Activated T-helper 2 cell treated with anti-CD3 and anti-CD28 coated beads, Interferon-gamma antibody, Interleukin-2, Interleukin-4, amounts not matched to agents 10 μg/mL and 5 μg/mL and 100 μg/mL, durations not matched to agents 14 hours and 24 hours and 36 hours (primary cell): ENCODE data around the gene MRPL22. TPM values are rescaled to one million over a fixed set of nuclear protein-coding genes. Genes with fewer than 3 reads are reported as not detected.

Experiments
- DNase-seq: peaks from one replicate; pipeline ENCODE4 v3.0.0; 2021; ENCODE audit warnings: low spot score
- H3K27ac Mint-ChIP-seq: one replicate; pipeline ENCODE4 v1.8.0; 2021; ENCODE audit warnings: mixed read lengths
- H3K27me3 Mint-ChIP-seq: one replicate; pipeline ENCODE4 v1.8.0; 2021; ENCODE audit warnings: low read depth, mixed read lengths
- H3K36me3 Mint-ChIP-seq: one replicate; pipeline ENCODE4 v1.8.0; 2021; ENCODE audit warnings: low read depth, mixed read lengths
- H3K4me1 Mint-ChIP-seq: one replicate; pipeline ENCODE4 v1.8.0; 2021; ENCODE audit warnings: low read depth, mixed read lengths
- H3K4me3 Mint-ChIP-seq: one replicate; pipeline ENCODE4 v1.8.0; 2021; ENCODE audit warnings: low read depth, mild to moderate bottlenecking, moderate library complexity, mixed read lengths
- H3K9me3 Mint-ChIP-seq: one replicate; pipeline ENCODE4 v1.8.0; 2021; ENCODE audit warnings: mixed read lengths
- intact Hi-C: fragments of 100-400 bp; cut with micrococcal nuclease; formaldehyde crosslinking; loops from one replicate; pipeline ENCODE4 v1.15.1; 2023
- total RNA-seq: library from RNA; stranded (reverse); gene quantifications from 2 replicates; pipeline ENCODE4 v1.2.3, GENCODE V29; 2022

The MRPL22 gene
- total RNA-seq, 1 donor from 2014 or later: 79.2 TPM

DNA sequence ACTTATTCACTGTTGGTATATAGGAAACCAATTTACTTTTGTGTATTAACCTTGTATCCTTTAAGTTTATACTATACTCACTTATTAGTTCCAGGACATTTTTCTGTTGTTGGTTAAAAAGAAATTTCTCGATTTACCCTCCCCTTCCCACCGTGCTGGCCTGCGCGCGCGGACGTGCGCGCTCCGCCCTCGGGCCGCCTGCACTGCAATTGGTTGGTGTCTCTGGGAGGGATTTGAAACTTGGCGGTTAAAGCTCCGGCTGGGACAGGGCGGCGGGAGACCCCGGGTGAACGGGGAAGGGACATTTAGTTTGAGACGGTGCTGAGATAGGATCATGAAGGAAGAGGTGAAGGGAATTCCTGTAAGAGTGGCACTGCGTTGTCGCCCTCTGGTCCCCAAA, 72.7 kb downstream of the MRPL22 start, which contains the start of gene KIF4B:
Gene KIF4B, plus strand, starts transcription at position 230 of the 400 bp plus-strand sequence. Its CDS starts 105 bp downstream, at position 335.
- Mint-ChIP-seq H3K9me3 (no peaks in the 10 kb centered on the region), H3K27ac (no peak within 1 kb of the TSS), H3K4me1 (peaks cover 8% of the 10 kb centered on the region), H3K27me3 (peaks cover 17% of the 10 kb centered on the region), H3K4me3 (no peak within 1 kb of the TSS), H3K36me3 (no peaks in the 10 kb centered on the region)
- no peak for DNase-seq
- intact Hi-C loops: no loop called here

DNA sequence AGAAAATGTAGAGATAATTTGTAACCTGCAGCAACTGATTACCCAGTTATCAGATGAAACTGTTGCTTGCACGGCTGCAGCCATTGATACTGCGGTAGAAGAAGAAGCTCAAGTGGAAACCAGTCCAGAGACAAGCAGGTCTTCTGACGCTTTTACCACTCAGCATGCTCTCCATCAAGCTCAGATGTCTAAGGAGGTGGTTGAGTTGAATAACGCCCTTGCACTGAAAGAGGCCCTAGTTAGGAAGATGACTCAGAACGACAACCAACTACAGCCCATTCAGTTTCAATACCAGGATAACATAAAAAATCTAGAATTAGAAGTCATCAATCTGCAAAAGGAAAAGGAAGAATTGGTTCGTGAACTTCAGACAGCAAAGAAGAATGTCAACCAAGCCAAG, 74.4 kb downstream of the MRPL22 start:
- H3K27ac Mint-ChIP-seq: no peak overlapping the region
- H3K36me3 Mint-ChIP-seq: no peaks in the 10 kb centered on the region
- DNase-seq: no peak
- H3K4me1 Mint-ChIP-seq: peaks cover 8% of the 10 kb centered on the region
- intact Hi-C loops: no loop called here
- no peak overlapping the region for H3K4me3 Mint-ChIP-seq
- H3K27me3 Mint-ChIP-seq: peaks cover 17% of the 10 kb centered on the region
- no peaks in the 10 kb centered on the region for H3K9me3 Mint-ChIP-seq

- Mint-ChIP-seq H3K4me3 (no peak overlapping the region), H3K4me1 (peaks cover 8% of the 10 kb centered on the region), H3K9me3 (no peaks in the 10 kb centered on the region), H3K27ac (no peak overlapping the region), H3K27me3 (peaks cover 8% of the 10 kb centered on the region), H3K36me3 (no peaks in the 10 kb centered on the region)
- intact Hi-C loops: no loop called here
- no peak for DNase-seq
These were observed 76.7 kb downstream of the MRPL22 start for GRCh38 chr5:155017610-155018009.

Other genes starting within 250 kb of the MRPL22 start
- gene LARP1, start 185.7 kb upstream of the MRPL22 start, total RNA-seq: 278 and 301 TPM in 2 replicates
- not detected in 2 replicates for gene FAXDC2, start 90.5 kb upstream of the MRPL22 start, total RNA-seq
- 57.6 and 60.2 TPM in 2 replicates for gene CNOT8, start 82.4 kb upstream of the MRPL22 start, total RNA-seq
- 33.9 and 36.7 TPM in 2 replicates for gene GEMIN5, start 2.9 kb upstream of the MRPL22 start, total RNA-seq
- gene KIF4B, start 72.7 kb downstream of the MRPL22 start, total RNA-seq: 0.07 TPM in 1 of 2 replicates, not detected in the other